Stimulated activated CD4-positive, alpha-beta T cell treated with anti-CD3 and anti-CD28 coated beads, Interleukin-4, amount 100 ng/mL, for 24 hours (primary cell): ENCODE data around the gene GKAP1.
"Not testable (repeated sequence)": the region's sequence is repeated elsewhere in the genome, so short reads cannot be mapped to it uniquely, and the experiment has no call there.

ENCODE experiments used
- DNase-seq: peaks from one replicate; pipeline ENCODE4 v3.0.0-alpha.2; 2020

Gene GKAP1

GRCh38 chr9:83817356-83818278, at the start of gene GKAP1:
Gene GKAP1 (minus strand): TSS chr9:83817769. CDS start chr9:83806517, 11,252 bp downstream.
- DNase-seq: peak; percentile 67

GRCh38 chr9:83849895-83850294, 32.3 kb upstream of the GKAP1 start:
- DNase-seq: not testable (repeated sequence)

GRCh38 chr9:83837070-83837643, 19.6 kb upstream of the GKAP1 start:
- DNase-seq: not testable (repeated sequence)

GRCh38 chr9:83830426-83831071, 13.0 kb upstream of the GKAP1 start:
- DNase-seq: not testable (repeated sequence)

GRCh38 chr9:83824986-83825623, 7.5 kb upstream of the GKAP1 start:
- DNase-seq: not testable (repeated sequence)

- peak; percentile 30 for DNase-seq
Observed at GRCh38 chr9:83817011-83817355, 586 bp downstream of the GKAP1 start.

- not testable (repeated sequence) for DNase-seq
Observed at GRCh38 chr9:83815120-83815519, 2.4 kb downstream of the GKAP1 start.

- DNase-seq: not testable (repeated sequence)
Observed at GRCh38 chr9:83809213-83809612, 8.4 kb downstream of the GKAP1 start.

- not testable (repeated sequence) for DNase-seq
Observed at GRCh38 chr9:83804454-83804853, 13.1 kb downstream of the GKAP1 start.

GRCh38 chr9:83803941-83804340, 13.6 kb downstream of the GKAP1 start:
- DNase-seq: not testable (repeated sequence)

GRCh38 chr9:83800236-83801033, 17.1 kb downstream of the GKAP1 start:
- no peak for DNase-seq

GRCh38 chr9:83794051-83794450, 23.5 kb downstream of the GKAP1 start:
- no peak for DNase-seq

GRCh38 chr9:83792746-83793145, 24.8 kb downstream of the GKAP1 start:
- no peak for DNase-seq

- DNase-seq: no peak
Observed at GRCh38 chr9:83778164-83778563, 39.4 kb downstream of the GKAP1 start.

GRCh38 chr9:83775932-83776331, 41.6 kb downstream of the GKAP1 start:
- no peak for DNase-seq

GRCh38 chr9:83772860-83773259, 44.7 kb downstream of the GKAP1 start:
- no peak for DNase-seq

GRCh38 chr9:83765376-83765775, 52.2 kb downstream of the GKAP1 start:
- no peak for DNase-seq

GRCh38 chr9:83754383-83754977, 63.1 kb downstream of the GKAP1 start:
- DNase-seq: no peak

GRCh38 chr9:83749706-83750105, 67.9 kb downstream of the GKAP1 start:
- DNase-seq: no peak

- no peak for DNase-seq
Observed at GRCh38 chr9:83744206-83744605, 73.4 kb downstream of the GKAP1 start.

GRCh38 chr9:83733739-83734138, 83.8 kb downstream of the GKAP1 start:
- no peak for DNase-seq
